Activated CD8-positive, alpha-beta memory T cell treated with anti-CD3 and anti-CD28 coated beads for 24 hours (primary cell): ENCODE measurements around the gene HSD11B2.

ENCODE experiments used
- DNase-seq: peaks from one replicate; pipeline ENCODE4 v3.0.0-alpha.2; 2020

Gene HSD11B2

GRCh38 chr16:67481561-67482232, 50.8 kb downstream of the HSD11B2 start:
- no peak for DNase-seq

GRCh38 chr16:67482233-67482924, 51.5 kb downstream of the HSD11B2 start:
- peak; percentile 67 for DNase-seq

GRCh38 chr16:67483150-67483549, 52.2 kb downstream of the HSD11B2 start, which contains the start of gene AGRP:
AGRP (minus strand) TSS chr16:67483547; CDS start chr16:67483398, 149 bp downstream.
- DNase-seq, result no peak

- DNase-seq, result no peak
Observed at GRCh38 chr16:67483731-67484525, 53.0 kb downstream of the HSD11B2 start.

- DNase-seq, result no peak
Observed at GRCh38 chr16:67486805-67487204, 55.9 kb downstream of the HSD11B2 start.
